Measurements from ENCODE around the gene TBC1D3L. TPM values are rescaled to one million over a fixed set of nuclear protein-coding genes. Genes with fewer than 3 reads are reported as not detected.
"Not testable (repeated sequence)": the region's sequence is repeated elsewhere in the genome, so short reads cannot be mapped to it uniquely, and the experiment has no call there.

Gene TBC1D3L
- total RNA-seq (10 to 100 TPM; 35.7 to 35.8 TPM), polyA plus RNA-seq (1 to 10 TPM in 1 of 2 donors, not detected in 1; 1.7 TPM)

DNA sequence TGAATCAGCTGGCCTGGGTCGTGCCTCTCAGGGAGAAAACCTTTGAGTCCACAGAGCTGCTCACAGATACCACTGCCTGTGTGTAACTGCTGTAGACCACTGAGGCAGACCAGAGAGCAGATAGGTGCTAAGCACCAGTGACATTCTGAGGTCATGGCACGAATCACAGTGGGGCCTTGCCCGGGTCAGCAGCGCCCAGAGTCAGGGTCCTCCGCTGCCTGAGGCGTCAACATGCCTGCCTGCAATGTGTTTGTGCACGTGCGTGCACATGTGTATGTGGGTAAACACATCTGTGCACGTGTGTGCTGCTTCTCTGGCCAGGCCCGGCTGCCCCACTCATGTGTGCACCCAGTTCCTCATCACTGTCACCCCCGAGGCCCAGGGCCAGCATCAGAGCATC is at the start of gene TBC1D3L:
TSS of gene TBC1D3L (minus strand) at position 101 of the 400 bp plus-strand sequence. CDS start 1,540 bp downstream, outside the sequence.
- H3K27me3 ChIP-seq (ENCODE audit: insufficient read depth, low read length); H3K4me1 Mint-ChIP-seq; intact Hi-C loops (cut with micrococcal nuclease); H3K36me3 Mint-ChIP-seq; H3K4me1 ChIP-seq (ENCODE audit: insufficient read depth, low read length); H3K9me3 Mint-ChIP-seq; H3K4me3 ChIP-seq (ENCODE audit: low read length in 2 of 2); CTCF ChIA-PET (ENCODE audit: partially characterized antibody); H3K9me3 ChIP-seq (ENCODE audit: control insufficient read depth in 1 of 2, low read length in 2 of 2); DNase-seq; H3K4me3 Mint-ChIP-seq; H3K27ac ChIP-seq (ENCODE audit: low read depth, low read length); H3K36me3 ChIP-seq (ENCODE audit: insufficient read depth, low read length); POLR2A ChIA-PET (ENCODE audit: partially characterized antibody); H3K27ac Mint-ChIP-seq; H3K27me3 Mint-ChIP-seq: not testable (repeated sequence)

DNA sequence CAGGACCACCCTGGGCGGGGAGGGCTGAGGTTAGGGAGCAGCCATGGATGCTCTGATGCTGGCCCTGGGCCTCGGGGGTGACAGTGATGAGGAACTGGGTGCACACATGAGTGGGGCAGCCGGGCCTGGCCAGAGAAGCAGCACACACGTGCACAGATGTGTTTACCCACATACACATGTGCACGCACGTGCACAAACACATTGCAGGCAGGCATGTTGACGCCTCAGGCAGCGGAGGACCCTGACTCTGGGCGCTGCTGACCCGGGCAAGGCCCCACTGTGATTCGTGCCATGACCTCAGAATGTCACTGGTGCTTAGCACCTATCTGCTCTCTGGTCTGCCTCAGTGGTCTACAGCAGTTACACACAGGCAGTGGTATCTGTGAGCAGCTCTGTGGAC is 14.8 kb upstream of the TBC1D3L start, which contains the start of gene TBC1D3D:
TSS of gene TBC1D3D (plus strand) at position 301 of the 400 bp plus-strand sequence. CDS start 1,585 bp downstream, outside the sequence.
- H3K9me3 Mint-ChIP-seq; H3K9me3 ChIP-seq (ENCODE audit: control insufficient read depth in 1 of 2, low read length in 2 of 2); DNase-seq; H3K4me1 ChIP-seq (ENCODE audit: insufficient read depth, low read length); H3K4me3 Mint-ChIP-seq; intact Hi-C loops (cut with micrococcal nuclease); H3K27me3 Mint-ChIP-seq; H3K27ac Mint-ChIP-seq; H3K27me3 ChIP-seq (ENCODE audit: insufficient read depth, low read length); H3K27ac ChIP-seq (ENCODE audit: low read depth, low read length); H3K4me1 Mint-ChIP-seq; POLR2A ChIA-PET (ENCODE audit: partially characterized antibody); H3K36me3 Mint-ChIP-seq; H3K36me3 ChIP-seq (ENCODE audit: insufficient read depth, low read length); CTCF ChIA-PET (ENCODE audit: partially characterized antibody); H3K4me3 ChIP-seq (ENCODE audit: low read length in 2 of 2): not testable (repeated sequence)

Other genes starting within 250 kb of the TBC1D3L start
- gene HNF1B, start 244.0 kb downstream of the TBC1D3L start, total RNA-seq, result not detected
- not detected for gene HNF1B, start 244.0 kb downstream of the TBC1D3L start, polyA plus RNA-seq
- gene TBC1D3K, start 64.6 kb downstream of the TBC1D3L start, total RNA-seq, result not detected
- gene TBC1D3K, start 64.6 kb downstream of the TBC1D3L start, polyA plus RNA-seq, result not detected
- gene TBC1D3D, start 14.9 kb upstream of the TBC1D3L start, total RNA-seq, result under 1 TPM in 1 of 2 experiments, not detected in 1; 0.50 TPM
- under 1 TPM in 1 of 2 donors, not detected in 1; 0.09 TPM for gene TBC1D3D, start 14.9 kb upstream of the TBC1D3L start, polyA plus RNA-seq
- not detected for gene TBC1D3C, start 79.6 kb upstream of the TBC1D3L start, total RNA-seq
- gene TBC1D3C, start 79.6 kb upstream of the TBC1D3L start, polyA plus RNA-seq, result not detected
- under 1 TPM in 1 of 2 experiments, not detected in 1; 0.17 TPM for gene TBC1D3E, start 138.9 kb upstream of the TBC1D3L start, total RNA-seq
- not detected for gene TBC1D3E, start 138.9 kb upstream of the TBC1D3L start, polyA plus RNA-seq
- gene TBC1D3, start 203.5 kb upstream of the TBC1D3L start, total RNA-seq, result not detected
- gene TBC1D3, start 203.5 kb upstream of the TBC1D3L start, polyA plus RNA-seq, result not detected